C4-2B (cell line): ENCODE measurements around the gene ACSM2B.
"Not testable (repeated sequence)": the region's sequence is repeated elsewhere in the genome, so short reads cannot be mapped to it uniquely, and the experiment has no call there.

Experiments used
- H3K27ac ChIP-seq: fragments of 450-650 bp; 2 replicates; pipeline ENCODE4 v1.5.1; 2017
- ZFX ChIP-seq: fragments of 450-650 bp; IDR thresholded peaks from 2 replicates; pipeline ENCODE4 v1.6.1; 2017
- TF ChIP-seq, protein P1 (sequence below): fragments of 450-650 bp; conservative IDR thresholded peaks from 2 replicates; pipeline ENCODE4 v1.5.1; 2017; ENCODE audit warnings: mild to moderate bottlenecking

The ACSM2B gene

DNA sequence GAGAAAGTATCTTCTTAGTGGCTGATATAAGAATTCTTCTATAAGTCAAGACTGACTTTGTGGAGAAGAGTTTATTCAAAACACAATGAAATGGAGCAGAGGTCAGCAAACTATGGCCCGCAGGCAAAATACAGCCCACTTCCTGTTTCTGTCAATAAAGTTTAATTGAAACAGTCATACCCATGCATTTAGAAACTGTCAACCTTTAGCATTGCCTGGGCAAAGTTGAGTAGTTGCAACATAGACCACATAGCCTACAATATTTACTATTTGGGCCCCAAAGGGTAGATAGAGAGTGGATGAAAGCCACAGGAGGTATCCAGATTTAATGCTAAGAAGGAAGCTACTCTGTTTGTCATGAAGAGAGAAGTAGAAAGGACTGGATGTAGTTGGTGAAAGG lies 38.0 kb downstream of the ACSM2B start:
- TF ChIP-seq, protein P1, sequence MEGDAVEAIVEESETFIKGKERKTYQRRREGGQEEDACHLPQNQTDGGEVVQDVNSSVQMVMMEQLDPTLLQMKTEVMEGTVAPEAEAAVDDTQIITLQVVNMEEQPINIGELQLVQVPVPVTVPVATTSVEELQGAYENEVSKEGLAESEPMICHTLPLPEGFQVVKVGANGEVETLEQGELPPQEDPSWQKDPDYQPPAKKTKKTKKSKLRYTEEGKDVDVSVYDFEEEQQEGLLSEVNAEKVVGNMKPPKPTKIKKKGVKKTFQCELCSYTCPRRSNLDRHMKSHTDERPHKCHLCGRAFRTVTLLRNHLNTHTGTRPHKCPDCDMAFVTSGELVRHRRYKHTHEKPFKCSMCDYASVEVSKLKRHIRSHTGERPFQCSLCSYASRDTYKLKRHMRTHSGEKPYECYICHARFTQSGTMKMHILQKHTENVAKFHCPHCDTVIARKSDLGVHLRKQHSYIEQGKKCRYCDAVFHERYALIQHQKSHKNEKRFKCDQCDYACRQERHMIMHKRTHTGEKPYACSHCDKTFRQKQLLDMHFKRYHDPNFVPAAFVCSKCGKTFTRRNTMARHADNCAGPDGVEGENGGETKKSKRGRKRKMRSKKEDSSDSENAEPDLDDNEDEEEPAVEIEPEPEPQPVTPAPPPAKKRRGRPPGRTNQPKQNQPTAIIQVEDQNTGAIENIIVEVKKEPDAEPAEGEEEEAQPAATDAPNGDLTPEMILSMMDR, result no peak
- TF ChIP-seq ZFX, result no peak
- no peak overlapping the region for H3K27ac ChIP-seq

DNA sequence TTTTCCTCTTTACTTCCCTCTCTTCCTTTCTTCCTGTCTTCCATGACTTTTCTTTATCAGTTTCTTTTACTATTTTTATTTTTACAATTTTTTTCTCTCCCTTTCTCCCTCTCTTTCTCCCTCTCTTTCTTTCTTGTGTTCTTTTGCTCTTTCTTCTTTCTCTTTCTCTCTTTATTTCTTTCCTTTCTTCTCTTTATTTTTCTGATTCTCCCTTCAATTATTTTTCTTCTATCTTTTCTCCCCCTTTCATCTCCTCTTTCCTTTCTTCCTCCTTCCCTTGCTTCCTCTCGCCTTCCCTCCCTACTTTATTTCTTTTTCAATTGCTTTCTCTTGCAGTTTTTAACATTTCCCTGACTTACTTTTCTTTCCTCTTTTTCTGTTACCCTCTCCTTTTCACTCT lies 39.5 kb downstream of the ACSM2B start:
- not testable (repeated sequence) for H3K27ac ChIP-seq

DNA sequence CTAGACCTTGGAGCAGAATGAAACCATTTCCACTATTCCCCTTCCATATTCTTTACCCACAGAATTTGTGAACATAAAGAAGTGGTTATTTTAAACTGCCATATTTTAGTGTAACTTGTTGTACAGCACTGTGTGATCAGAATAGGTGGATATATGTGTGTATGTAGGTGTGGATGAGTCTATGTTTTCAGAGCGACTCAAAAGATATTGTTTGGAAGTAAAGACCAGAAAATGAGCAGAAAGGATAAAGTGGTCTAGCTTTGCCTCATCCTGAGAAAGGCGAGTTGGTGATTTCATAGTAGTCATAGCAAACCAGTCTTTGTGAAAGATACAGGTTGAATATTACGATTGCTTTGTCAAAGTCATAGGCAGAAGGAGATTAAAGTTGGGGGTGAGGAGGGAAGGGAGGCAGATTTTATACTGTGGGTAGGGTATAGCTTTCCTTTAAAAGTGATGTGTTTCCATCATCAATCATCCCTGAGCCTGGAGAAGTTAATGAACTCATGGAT lies 43.8 kb downstream of the ACSM2B start:
- not testable (repeated sequence) for H3K27ac ChIP-seq

DNA sequence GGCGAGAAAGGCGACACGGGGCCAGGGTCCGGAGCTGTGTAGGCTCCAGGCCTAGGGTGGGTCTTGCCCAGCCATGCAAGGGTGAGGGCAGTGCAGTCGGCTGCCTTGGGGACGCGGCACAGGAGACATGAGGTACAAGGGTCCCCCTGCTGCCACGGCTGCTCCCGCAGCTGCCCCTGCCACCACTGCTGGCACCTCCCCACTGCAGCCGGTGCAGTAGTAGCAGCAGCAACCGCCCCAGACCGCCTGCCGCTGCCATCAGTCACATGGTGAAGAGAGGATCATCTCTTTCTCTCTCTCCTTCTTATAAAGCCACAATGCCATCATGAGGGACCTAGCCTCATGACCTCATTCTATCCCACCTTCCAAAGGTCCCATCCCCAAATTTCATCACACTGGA lies 44.4 kb downstream of the ACSM2B start:
- not testable (repeated sequence) for H3K27ac ChIP-seq

DNA sequence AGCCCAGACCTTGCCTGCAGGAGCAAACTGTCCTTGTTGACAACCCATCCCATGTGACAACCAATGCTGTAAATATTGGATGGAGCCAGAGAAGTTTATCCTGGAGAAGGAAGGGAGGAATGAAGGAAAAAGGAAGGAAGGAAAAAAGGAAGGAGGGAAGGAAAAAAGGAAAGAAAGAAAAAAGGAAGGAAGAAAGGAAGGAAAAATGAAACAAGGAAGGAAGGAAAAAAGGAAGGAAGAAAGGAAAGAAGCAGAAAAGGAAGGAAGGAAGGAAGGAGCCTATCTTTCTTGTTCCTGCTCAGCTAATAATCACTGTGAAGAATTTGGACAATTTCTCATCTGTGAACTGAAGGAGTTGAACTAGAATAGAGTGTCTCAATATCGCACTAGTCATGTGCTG lies 56.1 kb downstream of the ACSM2B start:
- no peak for TF ChIP-seq ZFX
- TF ChIP-seq, protein P1, result no peak
- H3K27ac ChIP-seq, result no peak overlapping the region

DNA sequence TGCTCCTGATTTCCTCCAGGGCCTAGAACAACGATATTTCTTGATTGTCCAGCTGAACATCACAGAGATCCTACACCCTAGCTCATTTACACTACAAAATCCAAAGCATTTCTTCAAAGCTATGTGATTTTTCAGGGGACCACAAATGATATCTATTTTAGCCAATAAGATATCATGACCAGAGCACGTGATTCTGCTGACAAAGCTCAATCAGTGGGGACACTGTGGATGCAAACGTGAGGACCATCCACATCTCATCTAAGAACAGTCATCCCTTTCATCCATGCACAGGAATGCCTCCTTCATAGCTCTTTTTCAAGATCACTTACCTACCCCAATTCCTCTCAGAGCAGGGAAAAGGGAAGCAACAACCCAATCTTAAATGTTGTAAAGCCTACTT lies 56.9 kb downstream of the ACSM2B start:
- TF ChIP-seq ZFX, result no peak
- TF ChIP-seq, protein P1, result no peak
- H3K27ac ChIP-seq, result no peak overlapping the region; the same call in 1 of the 2 replicates

DNA sequence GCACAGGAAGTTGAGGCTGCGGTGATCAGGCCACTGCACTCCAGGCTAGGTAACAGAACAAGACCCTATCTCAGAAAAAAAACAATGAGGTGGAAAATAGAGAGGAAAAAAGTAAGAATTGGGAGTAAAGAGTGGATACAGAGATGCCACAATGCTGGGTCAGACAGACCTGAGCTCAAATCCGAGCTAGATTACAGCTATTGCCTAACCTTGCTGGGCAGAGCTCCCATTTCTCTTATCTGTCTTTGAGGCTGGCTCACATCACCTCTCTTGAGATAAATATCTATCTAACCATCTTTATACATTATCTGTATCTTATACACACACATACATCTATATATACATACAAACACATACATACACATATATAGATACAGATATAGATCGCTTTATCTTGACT lies 59.0 kb downstream of the ACSM2B start:
- TF ChIP-seq, protein P1, result no peak
- no peak overlapping the region for H3K27ac ChIP-seq

DNA sequence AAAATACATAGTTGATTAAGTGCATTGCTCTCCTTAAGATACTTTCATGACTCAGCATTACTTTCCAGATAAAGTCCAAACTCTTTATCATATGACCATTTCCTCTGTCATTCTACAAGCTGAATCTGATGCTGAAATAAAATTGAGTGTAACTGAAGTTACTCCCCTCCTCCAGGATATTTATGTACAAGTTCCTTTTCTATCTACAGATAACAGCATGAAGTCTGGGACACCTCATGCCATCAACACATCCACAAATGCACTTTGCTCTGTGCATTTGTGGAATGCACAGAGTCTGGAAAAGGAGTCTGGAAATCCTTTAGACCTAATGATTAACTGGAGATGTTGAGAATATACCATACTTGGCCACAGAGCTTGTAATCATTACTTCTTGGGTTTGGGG lies 60.5 kb downstream of the ACSM2B start:
- H3K27ac ChIP-seq, result no peak overlapping the region
- no peak for TF ChIP-seq ZFX
- TF ChIP-seq, protein P1, result no peak

DNA sequence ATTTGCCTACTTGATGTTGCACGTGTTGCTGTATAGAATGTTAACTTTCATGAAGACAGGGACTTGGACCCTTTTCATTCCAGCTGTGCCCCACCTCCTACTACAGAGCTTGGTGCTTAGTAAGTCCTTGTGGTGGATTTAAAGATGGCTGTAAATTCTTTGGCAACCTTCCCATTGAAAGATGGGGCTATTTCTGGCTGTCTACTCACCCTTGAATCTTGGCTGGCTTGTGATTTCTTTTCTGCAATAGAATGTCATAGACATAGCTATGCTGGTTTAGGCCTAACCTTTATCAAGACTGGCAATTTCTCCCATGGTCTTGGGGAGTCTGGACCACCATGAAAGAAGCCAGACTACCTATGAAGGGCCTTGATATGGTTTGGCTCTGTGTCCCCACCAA lies 65.8 kb downstream of the ACSM2B start:
- TF ChIP-seq, protein P1, result no peak
- TF ChIP-seq ZFX, result no peak
- no peak overlapping the region for H3K27ac ChIP-seq
